SU-DHL-6 (cell line): ENCODE results near the gene SVIL.

Experiments used
- H2AFZ ChIP-seq: fragments of 200-600 bp; sonication (generic); 2 replicates; pipeline ENCODE4 v1.6.1; 2014; ENCODE audit warnings: low read depth, mild to moderate bottlenecking, moderate library complexity, mixed read lengths, antibody characterized with exemption, low read length; ENCODE audit not compliant: severe bottlenecking
- H3F3A ChIP-seq: fragments of 200-600 bp; shearing (Covaris generic); 2 replicates; pipeline ENCODE4 v1.6.0; 2016; ENCODE audit warnings: antibody characterized with exemption, mild to moderate bottlenecking; ENCODE audit not compliant: insufficient read depth
- H3K27ac ChIP-seq: fragments of 200-600 bp; sonication (generic); 2 replicates; pipeline ENCODE4 v1.5.1; 2016; ENCODE audit warnings: low read depth, mild to moderate bottlenecking, low read length, moderate library complexity, mixed read lengths
- H3K27me3 ChIP-seq: fragments of 200-600 bp; sonication (generic), shearing (Covaris generic); 2 replicates; pipeline ENCODE4 v1.6.0; 2014; ENCODE audit warnings: mild to moderate bottlenecking, low read length
- H3K36me3 ChIP-seq: fragments of 200-600 bp; sonication (generic); 2 replicates; pipeline ENCODE4 v1.6.1; 2014; ENCODE audit warnings: mild to moderate bottlenecking, low read length, mixed read lengths
- H3K4me2 ChIP-seq: fragments of 300-600, 200-600 bp; shearing (Covaris generic), sonication (generic); 2 replicates; pipeline ENCODE4 v1.6.0; 2014; ENCODE audit warnings: low read length, low read depth, mild to moderate bottlenecking; ENCODE audit not compliant: poor library complexity, severe bottlenecking
- H3K4me3 ChIP-seq: fragments of 200-600 bp; sonication (generic); 2 replicates; pipeline ENCODE4 v1.5.1; 2014; ENCODE audit warnings: antibody characterized with exemption, low read length, mild to moderate bottlenecking, mixed read lengths; ENCODE audit not compliant: insufficient read depth, poor library complexity, severe bottlenecking
- H3K79me2 ChIP-seq: fragments of 200-600 bp; sonication (generic); 2 replicates; pipeline ENCODE4 v1.6.1; 2014; ENCODE audit warnings: mild to moderate bottlenecking, low read length, moderate library complexity; ENCODE audit not compliant: insufficient read depth
- H3K9ac ChIP-seq: fragments of 200-600 bp; sonication (generic); 2 replicates; pipeline ENCODE4 v1.7.0; 2014; ENCODE audit warnings: mild to moderate bottlenecking, low read length
- H3K9me2 ChIP-seq: fragments of 200-600 bp; sonication (generic); replicated peaks from 2 replicates; pipeline ENCODE4 v1.6.1; 2014; ENCODE audit warnings: low read length; ENCODE audit not compliant: insufficient read depth
- H3K9me3 ChIP-seq: fragments of 200-600 bp; sonication (generic); 2 replicates; pipeline ENCODE4 v1.6.1; 2014; ENCODE audit warnings: low read length, mixed read lengths; ENCODE audit not compliant: insufficient read depth
- H4K20me1 ChIP-seq: fragments of 200-600 bp; sonication (generic); 2 replicates; pipeline ENCODE4 v1.6.1; 2014; ENCODE audit warnings: low read depth, mild to moderate bottlenecking, antibody characterized with exemption, low read length, moderate library complexity, mixed read lengths
- CTCF ChIP-seq: fragments of 200-600 bp; sonication (generic); IDR thresholded peaks from one replicate; pipeline ENCODE4 v1.5.1; 2017; ENCODE audit warnings: antibody characterized with exemption, mild to moderate bottlenecking, low read length, moderate library complexity; ENCODE audit not compliant: insufficient read depth, poor library complexity, severe bottlenecking
- EZH2phosphoT487 ChIP-seq: fragments of 200-600 bp; sonication (generic), shearing (Covaris generic); conservative IDR thresholded peaks from 2 replicates; pipeline ENCODE4 v1.6.1; 2018; ENCODE audit warnings: mild to moderate bottlenecking, antibody characterized with exemption, low read length, moderate library complexity, mixed read lengths

SVIL gene

GRCh38 chr10:29658984-29659965 lies 24.5 kb upstream of the SVIL start:
- no peak overlapping the region for H2AFZ ChIP-seq
- no peaks in the 10 kb centered on the region for H3K79me2 ChIP-seq
- H3K27me3 ChIP-seq: no peaks in the 10 kb centered on the region
- TF ChIP-seq EZH2phosphoT487 (no peak), CTCF (no peak)
- no peaks in the 10 kb centered on the region for H3K9me3 ChIP-seq
- no peak overlapping the region for H3K27ac ChIP-seq
- H3F3A ChIP-seq: no peaks in the 10 kb centered on the region
- H3K36me3 ChIP-seq: no peaks in the 10 kb centered on the region
- no peaks in the 10 kb centered on the region for H3K9me2 ChIP-seq
- no peak overlapping the region for H3K4me2 ChIP-seq
- no peak overlapping the region for H3K4me3 ChIP-seq
- H4K20me1 ChIP-seq: no peaks in the 10 kb centered on the region
- H3K9ac ChIP-seq: no peak overlapping the region

GRCh38 chr10:29657719-29658274 lies 23.0 kb upstream of the SVIL start:
- H3K27ac ChIP-seq: no peak overlapping the region
- H3K79me2 ChIP-seq: no peaks in the 10 kb centered on the region
- H3K9me2 ChIP-seq: no peaks in the 10 kb centered on the region
- no peak overlapping the region for H3K4me2 ChIP-seq
- no peak overlapping the region for H3K9ac ChIP-seq
- no peak overlapping the region for H3K4me3 ChIP-seq
- TF ChIP-seq EZH2phosphoT487: no peak
- no peak for TF ChIP-seq CTCF
- no peaks in the 10 kb centered on the region for H3K36me3 ChIP-seq
- no peaks in the 10 kb centered on the region for H3F3A ChIP-seq
- no peaks in the 10 kb centered on the region for H3K9me3 ChIP-seq
- no peak overlapping the region for H2AFZ ChIP-seq
- no peaks in the 10 kb centered on the region for H4K20me1 ChIP-seq
- H3K27me3 ChIP-seq: no peaks in the 10 kb centered on the region

- Histone ChIP-seq H3K9me2 (no peaks in the 10 kb centered on the region), H4K20me1 (no peaks in the 10 kb centered on the region)
Observed at GRCh38 chr10:29656451-29656992, 21.8 kb upstream of the SVIL start.

More at GRCh38 chr10:29656451-29656992, 21.8 kb upstream of the SVIL start:
- Histone ChIP-seq H3F3A (no peaks in the 10 kb centered on the region), H3K4me2 (no peak overlapping the region), H3K9ac (no peak overlapping the region), H3K27me3 (no peaks in the 10 kb centered on the region), H2AFZ (no peak overlapping the region), H3K9me3 (no peaks in the 10 kb centered on the region), H3K4me3 (no peak overlapping the region), H3K79me2 (no peaks in the 10 kb centered on the region), H3K27ac (no peak overlapping the region), H3K36me3 (no peaks in the 10 kb centered on the region)
- no peak for TF ChIP-seq CTCF
- no peak for TF ChIP-seq EZH2phosphoT487
